ENCODE results near the gene RHBDD1. TPM values are rescaled to one million over a fixed set of nuclear protein-coding genes. Genes with fewer than 3 reads are reported as not detected.

The RHBDD1 gene
- polyA plus RNA-seq, 2 of the 4 experiments (the other 2 are of a cell fraction): 8.3 to 46.9 TPM

DNA sequence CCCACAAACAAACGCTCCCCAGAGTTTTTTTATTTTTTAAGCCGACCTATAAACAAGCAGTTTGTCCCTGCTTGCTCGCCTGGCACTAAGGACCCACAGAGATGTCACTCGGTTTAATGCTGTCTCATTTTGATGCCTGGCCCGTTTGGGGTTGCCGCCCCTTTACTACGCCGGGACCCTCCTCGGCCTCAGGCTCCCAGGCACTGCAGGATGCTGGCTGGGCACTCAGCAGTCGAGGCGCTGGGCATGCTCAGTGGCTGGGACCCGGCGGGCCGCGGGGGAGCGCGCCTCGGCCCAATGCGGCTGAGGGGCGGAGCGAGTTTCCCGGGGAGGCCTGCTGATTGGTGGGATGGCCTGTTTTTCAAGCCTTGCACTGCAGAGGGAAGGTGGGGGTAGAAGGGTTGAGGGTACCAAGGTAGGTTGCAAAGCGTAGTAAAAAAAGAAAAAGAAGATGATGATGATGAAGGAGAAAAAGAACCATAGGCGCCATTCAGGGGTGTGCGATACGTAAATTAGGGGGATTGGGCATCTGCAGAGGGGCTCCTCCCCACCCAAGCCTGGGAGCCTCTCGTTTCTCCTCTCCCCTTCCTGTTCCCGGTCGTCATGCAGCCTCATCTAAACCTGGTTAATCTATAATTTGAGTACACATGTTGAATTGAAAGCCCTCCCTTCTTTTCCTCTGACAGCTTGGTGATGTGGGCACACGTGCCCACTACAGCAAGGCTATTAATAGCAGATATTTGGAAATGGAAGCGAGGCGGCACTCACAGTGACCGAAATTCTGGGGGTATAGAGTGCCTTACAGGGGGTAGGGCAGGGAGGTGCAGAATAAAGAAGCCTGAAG lies 34.7 kb upstream of the RHBDD1 start (continued):
- TF ChIP-seq CEBPB (IDR thresholded peaks at IDR 0.05) (no peak), EP300 (IDR thresholded peaks at IDR 0.05) (no peak), CHD4 (IDR thresholded peaks at IDR 0.05; ENCODE audit: borderline replicate concordance) (no peak), RAD21 (conservative IDR thresholded peaks at IDR 0.05 in 1 of 2, IDR thresholded peaks at IDR 0.05 in 1 of 2) (no peak; a peak in 1 of 5 replicates), TP53 (CRISPR knock-in tag; IDR thresholded peaks at IDR 0.05) (no peak), KDM1A (IDR thresholded peaks at IDR 0.05; ENCODE audit: low read depth) (no peak), HOXA7 (CRISPR knock-in tag; IDR thresholded peaks at IDR 0.05) (no peak)

DNA sequence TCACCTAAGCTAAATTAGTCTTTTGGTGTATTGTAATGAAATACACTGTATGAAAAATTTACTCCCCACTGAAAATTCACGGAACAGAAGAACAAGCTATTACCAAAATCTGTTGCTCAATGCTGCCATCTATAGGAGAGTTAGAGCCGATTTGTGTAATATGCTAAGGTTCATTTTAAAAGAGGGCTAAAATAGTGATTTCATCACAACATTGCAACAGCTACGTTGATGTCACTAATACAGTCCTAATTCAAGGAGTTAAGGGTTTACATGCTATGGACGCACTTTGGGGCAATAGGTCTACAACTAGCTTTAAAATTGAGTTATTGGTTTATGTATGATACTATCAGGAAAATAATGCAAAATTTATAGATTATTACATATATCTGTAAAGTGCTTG lies 33.3 kb upstream of the RHBDD1 start:
- ChIA-PET POLR2A (interaction anchor here (0.6 to 0.9 kb wide), 3 partner anchors 684 to 1137 kb away, joined by 3 read pairs; no protein-coding TSS in a partner anchor), CTCF (interaction anchor here (0.6 to 4.6 kb wide), 47 partner anchors 9 to 1140 kb away, joined by 3 to 28 read pairs (median 4); partner anchors contain the start of gene RHBDD1)
- no peak overlapping the region for H3K4me3 ChIP-seq
- H3K9me3 ChIP-seq: no peaks in the 10 kb centered on the region
- peak overlapping the region in 1 of 2 experiments; percentile 31; a peak in 1 of 6 replicates for H3K27ac ChIP-seq
- ATAC-seq: no peak
- no peak for TF ChIP-seq MAZ (IDR thresholded peaks at IDR 0.05; ENCODE audit: borderline replicate concordance, low read depth, low read length)
- TF ChIP-seq HOXB5 (CRISPR knock-in tag; IDR thresholded peaks at IDR 0.05): no peak
- TF ChIP-seq EHMT2 (IDR thresholded peaks at IDR 0.05; ENCODE audit: low read depth): no peak
- peak; percentile 90 for TF ChIP-seq SMC3 (IDR thresholded peaks at IDR 0.05)
- no peak for TF ChIP-seq POLR2AphosphoS2 (conservative IDR thresholded peaks at IDR 0.05; ENCODE audit: low read length)
- TF ChIP-seq FOSB (CRISPR knock-in tag; IDR thresholded peaks at IDR 0.05): no peak
- no peak for TF ChIP-seq ZC3H11A (IDR thresholded peaks at IDR 0.05)
- TF ChIP-seq RAD21 (conservative IDR thresholded peaks at IDR 0.05 in 1 of 2, IDR thresholded peaks at IDR 0.05 in 1 of 2): peak; percentile 86 to 89
- TF ChIP-seq, protein P1, sequence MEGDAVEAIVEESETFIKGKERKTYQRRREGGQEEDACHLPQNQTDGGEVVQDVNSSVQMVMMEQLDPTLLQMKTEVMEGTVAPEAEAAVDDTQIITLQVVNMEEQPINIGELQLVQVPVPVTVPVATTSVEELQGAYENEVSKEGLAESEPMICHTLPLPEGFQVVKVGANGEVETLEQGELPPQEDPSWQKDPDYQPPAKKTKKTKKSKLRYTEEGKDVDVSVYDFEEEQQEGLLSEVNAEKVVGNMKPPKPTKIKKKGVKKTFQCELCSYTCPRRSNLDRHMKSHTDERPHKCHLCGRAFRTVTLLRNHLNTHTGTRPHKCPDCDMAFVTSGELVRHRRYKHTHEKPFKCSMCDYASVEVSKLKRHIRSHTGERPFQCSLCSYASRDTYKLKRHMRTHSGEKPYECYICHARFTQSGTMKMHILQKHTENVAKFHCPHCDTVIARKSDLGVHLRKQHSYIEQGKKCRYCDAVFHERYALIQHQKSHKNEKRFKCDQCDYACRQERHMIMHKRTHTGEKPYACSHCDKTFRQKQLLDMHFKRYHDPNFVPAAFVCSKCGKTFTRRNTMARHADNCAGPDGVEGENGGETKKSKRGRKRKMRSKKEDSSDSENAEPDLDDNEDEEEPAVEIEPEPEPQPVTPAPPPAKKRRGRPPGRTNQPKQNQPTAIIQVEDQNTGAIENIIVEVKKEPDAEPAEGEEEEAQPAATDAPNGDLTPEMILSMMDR (IDR thresholded peaks at IDR 0.05): peak; percentile 88
- TF ChIP-seq ZNF302 (CRISPR knock-in tag; IDR thresholded peaks at IDR 0.05): no peak
- no peak for TF ChIP-seq TFCP2L1 (CRISPR knock-in tag; IDR thresholded peaks at IDR 0.05)
- no peak for TF ChIP-seq NFE2L2 (conservative IDR thresholded peaks at IDR 0.05; ENCODE audit: low read length)
- TF ChIP-seq CEBPB (IDR thresholded peaks at IDR 0.05): peak; percentile 87 to 92
- TF ChIP-seq RCOR1 (IDR thresholded peaks at IDR 0.05; ENCODE audit: low read depth, low read length): no peak
- TF ChIP-seq CHD4 (IDR thresholded peaks at IDR 0.05; ENCODE audit: borderline replicate concordance): no peak
- WGBS (ENCODE audit: missing lambda C conversion rate): 0% methylated on average over 4 of the region's 4 CpGs
- DNase-seq (ENCODE audit: low read depth in 1 of 2, low spot score in 1 of 2): peak in 1 of 2 experiments; percentile 85
- H3K4me2 ChIP-seq: peak overlapping the region; percentile 96
- peaks cover 20% of the 10 kb centered on the region for H3K4me1 ChIP-seq
- no peak for FAIRE-seq

DNA sequence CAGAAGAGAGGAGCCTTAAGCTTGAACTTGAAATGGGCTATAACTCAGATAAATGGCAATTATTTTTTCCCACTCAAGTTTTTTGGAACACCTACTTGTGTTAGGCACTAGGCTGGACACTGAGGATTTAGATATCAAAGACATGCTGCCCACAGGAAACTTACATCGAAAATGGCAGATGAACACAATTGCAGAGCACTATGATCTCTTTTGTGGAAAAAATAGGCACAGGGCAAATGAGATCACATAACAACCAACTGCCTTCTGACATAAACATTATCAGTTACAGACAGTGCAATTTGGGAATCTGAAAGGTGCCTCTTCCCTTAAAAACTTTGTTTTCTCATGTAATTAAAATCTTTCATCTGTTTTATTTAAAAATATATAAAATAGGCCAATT lies 32.4 kb upstream of the RHBDD1 start:
- 0% methylated on average over 1 of the region's 1 CpG for WGBS (ENCODE audit: missing lambda C conversion rate)
- Histone ChIP-seq H3K4me2 (no peak overlapping the region), H3K27ac (0 out of 6 replicates have a peak overlapping the region, but pooled peaks of 1 of the 2 experiments have one; percentile 7), H3K9me3 (no peaks in the 10 kb centered on the region), H3K4me1 (peaks cover 14% of the 10 kb centered on the region), H3K4me3 (no peak overlapping the region)
- TF ChIP-seq KDM1A (IDR thresholded peaks at IDR 0.05; ENCODE audit: low read depth) (no peak), ESRRA (IDR thresholded peaks at IDR 0.05; ENCODE audit: borderline replicate concordance, low read length) (no peak), FOSL2 (IDR thresholded peaks at IDR 0.05) (no peak), FOSL2 (CRISPR knock-in tag; IDR thresholded peaks at IDR 0.05) (no peak), NR3C1 (IDR thresholded peaks at IDR 0.05) (no peak), HEYL (CRISPR knock-in tag; IDR thresholded peaks at IDR 0.05) (no peak), GATA3 (IDR thresholded peaks at IDR 0.05; ENCODE audit: borderline replicate concordance) (no peak), RCOR1 (IDR thresholded peaks at IDR 0.05; ENCODE audit: low read depth, low read length) (no peak), RAD21 (conservative IDR thresholded peaks at IDR 0.05 in 1 of 2, IDR thresholded peaks at IDR 0.05 in 1 of 2) (no peak), HOXB13 (CRISPR knock-in tag; IDR thresholded peaks at IDR 0.05; ENCODE audit: low read depth) (no peak), RARB (CRISPR knock-in tag; IDR thresholded peaks at IDR 0.05) (no peak), MAFK (IDR thresholded peaks at IDR 0.05; ENCODE audit: partially characterized antibody) (no peak), ZNF302 (CRISPR knock-in tag; IDR thresholded peaks at IDR 0.05) (no peak), EHF (CRISPR knock-in tag; IDR thresholded peaks at IDR 0.05) (no peak), TP53 (CRISPR knock-in tag; IDR thresholded peaks at IDR 0.05) (no peak), EHMT2 (IDR thresholded peaks at IDR 0.05; ENCODE audit: low read depth) (no peak), KDM5A (IDR thresholded peaks at IDR 0.05) (no peak)
- TF ChIP-seq, protein P2, sequence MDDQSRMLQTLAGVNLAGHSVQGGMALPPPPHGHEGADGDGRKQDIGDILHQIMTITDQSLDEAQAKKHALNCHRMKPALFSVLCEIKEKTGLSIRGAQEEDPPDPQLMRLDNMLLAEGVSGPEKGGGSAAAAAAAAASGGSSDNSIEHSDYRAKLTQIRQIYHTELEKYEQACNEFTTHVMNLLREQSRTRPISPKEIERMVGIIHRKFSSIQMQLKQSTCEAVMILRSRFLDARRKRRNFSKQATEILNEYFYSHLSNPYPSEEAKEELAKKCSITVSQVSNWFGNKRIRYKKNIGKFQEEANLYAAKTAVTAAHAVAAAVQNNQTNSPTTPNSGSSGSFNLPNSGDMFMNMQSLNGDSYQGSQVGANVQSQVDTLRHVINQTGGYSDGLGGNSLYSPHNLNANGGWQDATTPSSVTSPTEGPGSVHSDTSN (IDR thresholded peaks at IDR 0.05): no peak
- TF ChIP-seq, protein P3, sequence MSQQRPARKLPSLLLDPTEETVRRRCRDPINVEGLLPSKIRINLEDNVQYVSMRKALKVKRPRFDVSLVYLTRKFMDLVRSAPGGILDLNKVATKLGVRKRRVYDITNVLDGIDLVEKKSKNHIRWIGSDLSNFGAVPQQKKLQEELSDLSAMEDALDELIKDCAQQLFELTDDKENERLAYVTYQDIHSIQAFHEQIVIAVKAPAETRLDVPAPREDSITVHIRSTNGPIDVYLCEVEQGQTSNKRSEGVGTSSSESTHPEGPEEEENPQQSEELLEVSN (IDR thresholded peaks at IDR 0.05; ENCODE audit: borderline replicate concordance, low read depth): no peak
- ChIA-PET POLR2A (no interaction called here), CTCF (interaction anchor here (0.6 to 4.6 kb wide), 20 partner anchors 8 to 1137 kb away, joined by 3 to 28 read pairs (median 6); partner anchors contain the start of gene RHBDD1)
- ATAC-seq (no peak), FAIRE-seq (no peak), DNase-seq (ENCODE audit: low read depth in 1 of 2, low spot score in 1 of 2) (no peak)
